HG03378 (cell line): ENCODE results near the gene ALPG.
"Not testable (repeated sequence)": the region's sequence is repeated elsewhere in the genome, so short reads cannot be mapped to it uniquely, and the experiment has no call there.

Experiments
- ATAC-seq: cut with Tn5 transposase; IDR thresholded peaks from one replicate; pipeline ENCODE4 v1.9.1; 2021; ENCODE audit warnings: mild to moderate bottlenecking, moderate library complexity; ENCODE audit not compliant: unreplicated experiment

ALPG gene

GRCh38 chr2:232418466-232419244, 12.0 kb downstream of the ALPG start:
- ATAC-seq: no peak

GRCh38 chr2:232419245-232420072, 12.8 kb downstream of the ALPG start:
- no peak for ATAC-seq

DNA sequence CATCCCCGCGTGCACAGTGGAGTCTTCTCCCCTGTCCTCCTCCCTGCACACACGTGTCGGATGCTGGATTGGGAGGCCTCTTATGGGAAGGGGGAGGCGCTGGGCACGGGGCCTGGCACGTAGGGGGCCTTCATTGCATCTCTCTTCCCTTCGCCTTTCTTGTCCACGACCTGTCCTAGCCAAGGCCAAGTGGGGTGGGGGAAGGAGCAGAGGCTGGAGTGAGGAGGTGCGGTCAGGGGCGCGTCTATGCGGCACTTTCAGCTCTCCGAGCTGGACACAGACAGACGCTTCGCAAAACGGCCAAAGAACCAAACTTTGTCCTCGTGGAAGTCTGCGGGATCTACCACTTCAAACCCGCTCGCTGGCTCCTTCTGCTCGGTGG, 13.4 kb downstream of the ALPG start:
- no peak for ATAC-seq

DNA sequence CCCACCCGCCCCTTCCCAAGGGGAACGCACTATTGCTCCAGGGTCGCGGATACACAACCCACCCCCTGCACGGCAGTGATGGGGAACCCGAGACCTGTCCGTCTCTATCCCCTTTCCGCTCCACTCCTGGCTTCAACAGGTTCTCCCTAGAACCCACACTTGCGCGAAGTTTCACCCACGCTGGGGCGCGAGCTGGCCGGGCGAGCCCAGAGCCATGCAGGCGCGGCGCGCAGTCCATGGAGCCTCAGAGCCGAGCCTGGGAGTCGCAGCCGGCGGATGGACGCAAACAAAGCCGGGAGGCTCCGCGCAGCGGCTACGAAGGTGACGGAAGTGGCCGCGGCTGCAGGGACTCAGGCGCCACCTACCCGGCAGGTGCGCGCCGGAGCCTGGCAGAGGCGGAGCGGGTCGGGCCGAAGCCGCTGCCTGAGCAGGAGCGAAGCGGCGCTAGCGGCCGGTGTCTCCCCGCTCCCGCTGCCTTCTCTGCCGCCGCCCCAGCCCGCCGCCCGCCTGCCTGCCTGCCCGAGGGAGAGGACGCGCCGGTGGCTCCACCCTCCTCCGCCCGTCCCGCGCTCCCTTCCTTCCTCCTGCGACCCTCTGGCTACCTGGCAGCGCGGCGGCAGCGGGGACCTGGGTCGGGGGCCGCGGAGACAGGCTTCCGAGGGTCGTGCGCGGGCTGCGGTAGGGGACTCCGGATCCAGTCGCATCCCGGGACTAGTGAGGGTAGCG, 14.0 kb downstream of the ALPG start:
- no peak for ATAC-seq

GRCh38 chr2:232421189-232421785, 14.6 kb downstream of the ALPG start:
- no peak for ATAC-seq

DNA sequence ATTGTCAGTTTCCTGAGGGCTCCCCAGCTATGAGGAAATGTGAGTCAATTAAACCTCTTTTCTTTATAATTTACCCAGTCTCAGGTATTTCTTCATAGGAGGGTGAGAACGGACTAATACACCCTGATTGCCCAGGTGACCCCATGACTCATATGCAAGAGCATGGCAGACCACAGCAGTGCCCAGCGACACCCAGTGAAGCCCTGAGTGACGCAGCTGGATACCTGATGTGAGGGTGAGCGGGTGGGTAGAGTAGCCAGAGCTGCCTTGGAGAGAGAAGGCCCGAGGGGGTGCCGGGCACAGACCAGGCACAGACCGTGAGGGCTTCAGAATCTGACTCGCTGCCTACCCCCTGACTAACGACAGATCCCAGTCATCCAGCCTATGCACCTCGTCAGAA, 15.4 kb downstream of the ALPG start:
- ATAC-seq: no peak

- not testable (repeated sequence) for ATAC-seq
These were observed 16.4 kb downstream of the ALPG start for GRCh38 chr2:232422996-232423395.

GRCh38 chr2:232423407-232423806, 16.8 kb downstream of the ALPG start:
- not testable (repeated sequence) for ATAC-seq

GRCh38 chr2:232431705-232432590, 25.3 kb downstream of the ALPG start:
- no peak for ATAC-seq

- ATAC-seq: no peak
These were observed 26.0 kb downstream of the ALPG start for GRCh38 chr2:232432598-232433184.

- not testable (repeated sequence) for ATAC-seq
These were observed 27.0 kb downstream of the ALPG start for GRCh38 chr2:232433622-232434021.

GRCh38 chr2:232434091-232434490, 27.4 kb downstream of the ALPG start:
- ATAC-seq: no peak

DNA sequence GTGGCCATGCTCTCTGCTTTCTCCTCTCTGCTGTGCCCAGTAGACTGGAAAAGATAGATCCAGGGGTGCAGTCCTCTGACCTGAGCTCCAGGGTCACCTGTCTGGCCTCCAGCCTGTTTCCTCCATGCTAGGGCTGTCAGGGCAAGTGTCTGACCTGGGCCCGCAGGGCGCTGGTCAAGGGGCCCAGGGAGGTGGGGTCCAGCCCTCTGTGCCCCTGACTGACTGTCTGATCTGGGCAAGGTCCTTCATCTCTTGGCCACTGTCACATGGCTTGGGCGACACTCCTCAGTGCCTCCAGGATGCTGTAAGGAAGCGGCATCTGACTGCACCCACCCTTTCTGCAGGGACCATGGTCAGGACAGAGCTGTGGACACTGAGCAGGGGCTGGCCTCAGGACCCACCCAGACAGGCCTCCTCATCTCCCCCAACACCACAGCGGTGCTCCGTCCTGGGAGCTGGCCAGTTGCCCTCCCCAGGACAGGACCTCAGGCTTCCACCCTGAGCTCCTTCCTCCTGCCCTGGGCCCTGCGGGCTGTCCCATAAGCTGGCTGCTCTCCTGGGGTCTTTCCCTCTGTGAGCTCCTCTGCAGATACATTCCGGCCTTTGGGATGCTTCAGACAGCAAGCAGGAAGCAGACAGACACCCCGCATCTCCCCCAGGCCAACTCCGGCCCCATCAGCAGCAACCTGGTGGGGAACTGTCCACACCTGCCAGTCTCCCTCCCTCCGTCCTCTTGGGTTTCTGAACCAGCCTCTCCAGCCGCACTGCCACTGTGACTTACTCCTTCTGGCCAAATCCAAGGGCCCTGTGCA, 28.1 kb downstream of the ALPG start:
- ATAC-seq: no peak

GRCh38 chr2:232435375-232435648, 28.7 kb downstream of the ALPG start:
- no peak for ATAC-seq

GRCh38 chr2:232435805-232436204, 29.2 kb downstream of the ALPG start:
- no peak for ATAC-seq

DNA sequence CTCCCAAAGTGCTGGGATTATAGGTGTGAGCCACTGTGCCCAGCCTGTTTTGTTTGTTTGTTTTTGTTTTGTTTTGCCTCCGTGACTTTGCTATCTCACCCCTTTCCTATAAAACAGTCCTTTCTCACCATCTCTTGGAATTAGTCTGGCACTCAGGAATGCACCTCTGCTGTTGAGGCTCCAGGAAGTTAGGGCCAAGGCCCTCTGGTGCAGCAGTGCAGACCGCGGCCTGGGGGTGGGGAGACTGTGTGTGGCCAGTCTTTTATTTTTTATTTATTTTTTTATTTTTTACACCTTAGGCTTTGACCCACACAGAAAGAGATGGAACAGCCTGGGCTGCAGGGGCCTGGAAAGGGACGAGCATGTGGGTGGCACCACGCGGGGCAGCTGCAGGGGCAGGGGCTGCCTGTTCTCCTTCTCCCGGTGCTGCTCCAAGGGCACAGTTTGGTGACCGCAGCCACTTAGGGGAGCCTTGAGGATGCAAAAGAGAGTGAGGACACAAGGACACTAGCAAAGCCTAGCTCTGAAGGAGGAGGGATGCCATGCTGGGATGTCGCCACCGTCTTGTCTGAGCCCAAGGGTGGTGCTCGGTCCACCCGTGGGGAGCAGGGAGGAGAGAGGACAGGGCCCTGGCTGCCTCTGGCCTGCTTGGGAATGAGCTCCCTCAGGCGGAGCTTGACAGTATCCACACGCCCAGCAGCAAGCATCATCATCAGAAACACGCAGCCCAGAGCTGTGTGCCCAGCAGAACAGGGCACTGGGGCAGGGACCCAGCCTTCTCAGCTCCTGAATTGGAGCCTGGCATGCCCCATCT, 29.9 kb downstream of the ALPG start:
- ATAC-seq: no peak

GRCh38 chr2:232437195-232437571, 30.5 kb downstream of the ALPG start:
- no peak for ATAC-seq

DNA sequence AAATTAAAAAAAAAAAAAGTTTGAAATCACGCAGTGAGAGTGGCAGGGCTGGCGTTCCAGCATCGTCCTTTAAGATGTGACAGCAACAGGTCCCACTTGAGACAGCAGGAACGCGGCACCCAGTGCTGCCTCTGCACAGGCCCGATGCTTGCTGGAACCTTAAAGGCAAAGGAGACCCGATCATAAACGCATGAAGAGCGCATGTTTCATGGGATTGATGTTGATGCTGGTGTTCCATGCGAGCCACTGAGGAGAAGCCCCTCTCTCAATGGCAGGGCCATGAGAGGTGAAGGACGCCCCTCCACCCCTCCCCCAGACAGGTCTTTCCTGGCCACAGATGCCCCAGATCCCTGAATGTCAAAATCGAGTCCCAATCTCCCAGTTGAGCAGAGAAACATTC, 31.4 kb downstream of the ALPG start:
- ATAC-seq: no peak
